Peyer's patch (tissue), 4 donors: ENCODE measurements around the gene TARBP1. TPM values are rescaled to one million over a fixed set of nuclear protein-coding genes. Genes with fewer than 3 reads are reported as not detected.

ENCODE experiments used
- DNase-seq, 3 donors: peaks; one replicate each; pipeline ENCODE4 v3.0.0-alpha.2; 2017 to 2019
- H3K27ac ChIP-seq, 4 donors: fragments of 200-600 bp; sonication (generic); one replicate each; pipeline ENCODE4 v1.5.1; 2016 to 2019
- H3K27me3 ChIP-seq, 2 donors: fragments of 200-600 bp; sonication (generic); one replicate each; pipeline ENCODE4 v1.5.1; 2019
- H3K36me3 ChIP-seq, 3 donors: fragments of 200-600 bp; sonication (generic); one replicate each; pipeline ENCODE4 v1.5.1; 2016 to 2019
- H3K4me1 ChIP-seq, 4 donors: fragments of 200-600 bp; sonication (generic); one replicate each; pipeline ENCODE4 v1.5.1; 2016 to 2019
- H3K4me3 ChIP-seq, 4 donors: fragments of 200-600 bp; sonication (generic); 1 replicate in 3 of 4; 2 replicates in 1 of 4; pipeline ENCODE4 v1.5.1; 2016 to 2019; ENCODE audit warnings: mild to moderate bottlenecking in 1 of 4
- H3K9me3 ChIP-seq, 4 donors: fragments of 200-600 bp; sonication (generic); one replicate each; pipeline ENCODE4 v1.5.1; 2016 to 2019; ENCODE audit warnings: mild to moderate bottlenecking in 1 of 4
- POLR2A ChIP-seq, 2 donors: fragments of 450-650 bp; IDR thresholded peaks; one replicate each; pipeline ENCODE4 v1.5.1; 2017; ENCODE audit warnings: antibody characterized with exemption in 2 of 2, mild to moderate bottlenecking in 2 of 2, moderate library complexity in 2 of 2
- total RNA-seq, 4 donors: library from RNA; depleted of rRNA; stranded (reverse); fragments of >200 nt; gene quantifications; one replicate each; pipeline ENCODE4 v1.1.0, GENCODE V29; 2016
- TF ChIP-seq, protein P1 (sequence below), 6 experiments: fragments of 450-650 bp in 4 of 6; fragments of 200-600 bp in 2 of 6; sonication (generic) in 1 of 6; IDR thresholded peaks; one replicate each; pipeline ENCODE4 v1.5.1; 2017 to 2019; ENCODE audit warnings: antibody characterized with exemption in 6 of 6, mild to moderate bottlenecking in 3 of 6, moderate library complexity in 1 of 6

The TARBP1 gene
- total RNA-seq, 4 donors from 2014 or later: 19.3 to 52.0 (median 36.3) TPM

DNA sequence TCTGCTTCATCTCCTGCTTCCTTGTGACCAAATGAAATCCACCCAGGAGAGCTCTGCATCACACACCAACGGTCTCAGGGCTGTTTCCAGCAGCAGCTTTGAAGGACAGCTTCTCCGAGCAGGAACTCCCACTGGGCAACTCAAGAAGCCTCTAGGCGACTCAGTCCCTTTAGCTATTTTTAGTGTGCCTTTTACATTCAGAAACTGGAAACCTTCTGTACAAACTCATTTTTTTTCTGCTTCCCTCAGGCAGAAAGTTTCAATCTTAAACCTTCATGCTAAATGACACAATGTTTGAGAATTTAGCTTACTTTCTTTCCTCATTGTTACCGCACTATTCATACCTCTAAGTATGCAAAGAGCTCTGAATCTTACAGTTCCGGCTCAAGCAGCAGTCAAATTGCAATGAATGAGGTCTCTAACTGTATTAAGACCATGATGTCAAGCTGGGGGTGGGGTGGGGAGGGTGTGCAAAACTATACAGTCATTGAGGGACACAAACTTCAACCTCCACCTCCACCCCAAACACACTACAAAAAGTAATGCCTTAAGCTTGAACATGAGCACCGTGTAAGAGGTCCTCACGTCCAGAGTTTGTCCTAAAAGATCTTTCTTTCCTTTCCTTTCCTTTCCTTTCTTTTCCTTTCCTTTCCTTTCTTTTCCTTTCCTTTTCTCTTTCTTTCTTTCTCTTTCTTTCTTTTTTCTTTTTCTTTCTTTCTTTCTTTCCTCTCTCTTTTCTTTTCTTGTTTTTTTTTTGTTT lies 16.4 kb upstream of the TARBP1 start:
- Histone ChIP-seq H3K9me3 (no peaks in the 10 kb centered on the region), H3K27me3 (no peaks in the 10 kb centered on the region), H3K4me1 (peaks cover 0 to 7% (median 2%) of the 10 kb centered on the region in 4 donors), H3K36me3 (no peaks in the 10 kb centered on the region), H3K4me3 (no peak overlapping the region), H3K27ac (no peak overlapping the region)
- TF ChIP-seq, protein P1, sequence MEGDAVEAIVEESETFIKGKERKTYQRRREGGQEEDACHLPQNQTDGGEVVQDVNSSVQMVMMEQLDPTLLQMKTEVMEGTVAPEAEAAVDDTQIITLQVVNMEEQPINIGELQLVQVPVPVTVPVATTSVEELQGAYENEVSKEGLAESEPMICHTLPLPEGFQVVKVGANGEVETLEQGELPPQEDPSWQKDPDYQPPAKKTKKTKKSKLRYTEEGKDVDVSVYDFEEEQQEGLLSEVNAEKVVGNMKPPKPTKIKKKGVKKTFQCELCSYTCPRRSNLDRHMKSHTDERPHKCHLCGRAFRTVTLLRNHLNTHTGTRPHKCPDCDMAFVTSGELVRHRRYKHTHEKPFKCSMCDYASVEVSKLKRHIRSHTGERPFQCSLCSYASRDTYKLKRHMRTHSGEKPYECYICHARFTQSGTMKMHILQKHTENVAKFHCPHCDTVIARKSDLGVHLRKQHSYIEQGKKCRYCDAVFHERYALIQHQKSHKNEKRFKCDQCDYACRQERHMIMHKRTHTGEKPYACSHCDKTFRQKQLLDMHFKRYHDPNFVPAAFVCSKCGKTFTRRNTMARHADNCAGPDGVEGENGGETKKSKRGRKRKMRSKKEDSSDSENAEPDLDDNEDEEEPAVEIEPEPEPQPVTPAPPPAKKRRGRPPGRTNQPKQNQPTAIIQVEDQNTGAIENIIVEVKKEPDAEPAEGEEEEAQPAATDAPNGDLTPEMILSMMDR (IDR thresholded peaks at IDR 0.05): no peak
- no peak for TF ChIP-seq POLR2A (IDR thresholded peaks at IDR 0.05)
- no peak for DNase-seq

DNA sequence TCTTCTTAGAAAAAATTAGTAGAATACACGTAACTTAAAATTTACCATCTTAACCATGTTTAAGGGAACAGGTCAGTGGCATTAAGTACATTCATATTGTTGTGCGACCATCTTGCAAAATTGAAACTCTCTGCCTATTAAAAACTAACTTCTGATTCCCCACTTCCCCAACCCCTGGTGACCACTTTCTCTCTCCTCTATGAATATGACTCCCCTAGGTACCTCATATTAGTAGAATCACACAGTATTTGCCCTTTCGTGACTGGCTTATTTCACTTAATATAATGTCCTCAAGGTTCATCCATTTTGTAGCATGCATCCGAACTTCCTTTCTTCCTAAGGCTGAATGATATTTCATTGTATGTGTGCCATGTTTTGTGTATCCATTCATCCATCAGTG lies 15.1 kb upstream of the TARBP1 start:
- no peaks in the 10 kb centered on the region for H3K36me3 ChIP-seq
- TF ChIP-seq POLR2A (IDR thresholded peaks at IDR 0.05): no peak
- TF ChIP-seq, protein P1 (IDR thresholded peaks at IDR 0.05): no peak

DNA sequence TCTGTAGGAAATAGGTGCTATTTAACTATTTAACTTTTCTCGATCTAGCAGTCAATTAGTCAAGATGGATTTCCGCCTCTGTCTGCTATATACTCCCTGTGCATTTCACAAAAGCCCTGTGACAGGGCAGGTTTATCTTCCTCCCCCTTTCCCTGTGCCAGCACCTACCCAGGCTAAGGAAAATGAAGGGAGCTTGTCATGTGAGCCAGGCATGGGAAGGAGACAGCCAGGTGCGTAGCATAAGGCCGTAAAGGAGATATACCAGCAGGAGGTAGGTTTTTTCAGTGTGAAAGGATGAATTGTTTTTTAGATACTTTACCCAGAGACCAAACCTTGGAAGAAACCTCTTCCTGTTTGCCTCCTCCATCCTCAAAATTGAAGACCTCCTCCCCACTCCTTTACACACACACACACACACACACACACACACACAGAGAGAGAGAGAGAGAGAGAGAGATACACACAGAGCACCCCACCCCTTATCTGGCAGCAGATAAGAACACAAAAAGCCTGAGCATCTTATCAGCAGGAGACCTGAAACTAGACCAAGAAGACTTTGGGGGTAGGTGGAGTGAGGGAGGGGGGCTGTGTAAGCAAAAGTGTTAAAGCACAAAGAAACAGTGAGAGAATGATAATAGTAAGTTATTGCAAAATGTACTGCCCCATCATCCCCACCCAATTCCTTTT lies 12.0 kb upstream of the TARBP1 start:
- Histone ChIP-seq H3K9me3 (no peaks in the 10 kb centered on the region), H3K4me3 (no peak overlapping the region), H3K27ac (no peak overlapping the region), H3K36me3 (no peaks in the 10 kb centered on the region), H3K4me1 (peaks cover 0 to 5% (median 2%) of the 10 kb centered on the region in 4 donors), H3K27me3 (no peaks in the 10 kb centered on the region)
- no peak for TF ChIP-seq POLR2A (IDR thresholded peaks at IDR 0.05)
- TF ChIP-seq, protein P1 (IDR thresholded peaks at IDR 0.05): no peak
- DNase-seq: no peak

More for the DNA sequence above, 15.1 kb upstream of the TARBP1 start:
- Histone ChIP-seq H3K4me1 (no peaks in the 10 kb centered on the region), H3K27ac (no peak overlapping the region), H3K27me3 (no peaks in the 10 kb centered on the region), H3K9me3 (no peaks in the 10 kb centered on the region), H3K4me3 (no peak overlapping the region)
- no peak for DNase-seq

DNA sequence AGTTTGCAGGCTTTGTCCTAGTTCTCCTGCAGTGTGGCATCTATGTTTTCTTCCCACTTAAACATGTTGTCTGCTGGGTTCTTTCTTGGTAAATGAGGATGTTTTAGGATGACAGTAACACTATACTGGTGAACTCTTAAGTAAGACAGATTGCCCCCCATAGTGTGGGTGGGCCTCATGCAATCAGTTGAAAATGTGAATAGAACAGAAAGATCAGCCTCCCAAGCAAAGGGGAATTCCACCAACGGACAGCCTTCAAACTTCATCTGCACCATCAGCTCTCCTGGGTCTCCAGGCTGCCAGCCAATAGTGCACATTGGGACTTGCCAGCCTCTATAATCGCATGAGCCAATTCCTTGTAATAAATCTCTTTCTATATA lies 10.7 kb upstream of the TARBP1 start:
- DNase-seq: no peak
- Histone ChIP-seq H3K4me1 (peaks cover 0 to 5% (median 2%) of the 10 kb centered on the region in 4 donors), H3K27ac (no peak overlapping the region), H3K4me3 (no peak overlapping the region), H3K36me3 (no peaks in the 10 kb centered on the region), H3K27me3 (no peaks in the 10 kb centered on the region), H3K9me3 (no peaks in the 10 kb centered on the region)
- TF ChIP-seq, protein P1 (IDR thresholded peaks at IDR 0.05): no peak
- TF ChIP-seq POLR2A (IDR thresholded peaks at IDR 0.05): no peak

DNA sequence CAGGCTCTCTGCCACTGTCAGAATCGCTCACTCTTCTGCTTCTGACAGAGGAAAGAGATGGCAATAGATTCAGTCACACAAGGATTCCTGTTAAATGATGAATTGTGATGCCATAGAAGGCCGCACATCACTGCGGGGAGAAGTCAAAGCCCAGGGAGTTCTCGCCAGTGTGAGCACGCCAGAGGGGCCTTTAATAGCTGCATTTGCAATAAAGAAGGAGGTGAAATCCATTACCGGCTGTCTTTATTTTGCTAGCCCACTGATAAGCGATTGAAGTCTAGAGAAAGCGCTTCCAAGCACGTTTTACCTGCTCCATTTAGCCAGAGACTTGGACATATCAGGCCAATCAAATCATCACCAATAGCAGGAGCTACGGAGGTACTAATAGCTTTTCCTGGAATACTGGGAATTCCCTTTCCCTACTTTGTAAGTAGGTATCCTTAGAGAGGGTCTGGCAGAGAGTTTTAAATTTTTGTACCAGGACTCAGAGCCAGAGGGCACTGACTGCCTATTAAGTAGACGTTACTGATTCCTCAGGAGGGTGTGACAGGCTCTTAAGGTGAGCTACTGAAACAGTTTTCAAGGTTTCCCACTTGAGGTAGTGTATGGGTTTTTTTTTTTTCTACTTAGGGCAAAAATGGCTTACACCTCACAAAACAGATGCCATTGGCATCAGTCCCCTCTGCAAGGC lies 10.2 kb upstream of the TARBP1 start:
- DNase-seq: no peak
- Histone ChIP-seq H3K4me3 (no peak overlapping the region), H3K36me3 (no peaks in the 10 kb centered on the region), H3K9me3 (no peaks in the 10 kb centered on the region), H3K4me1 (peaks cover 0 to 5% (median 2%) of the 10 kb centered on the region in 4 donors), H3K27me3 (no peaks in the 10 kb centered on the region), H3K27ac (peak overlapping the region in 1 of 4 donors; percentile 17)
- TF ChIP-seq POLR2A (IDR thresholded peaks at IDR 0.05): no peak
- TF ChIP-seq, protein P1 (IDR thresholded peaks at IDR 0.05): no peak
